ENCODE results near the gene ZNF320.
"Not testable (repeated sequence)": the region's sequence is repeated elsewhere in the genome, so short reads cannot be mapped to it uniquely, and the experiment has no call there.

ZNF320 gene

GRCh38 chr19:52897138-52897935 lies at the start of gene ZNF320:
ZNF320 (minus strand) TSS chr19:52897635; CDS start chr19:52890255, 7,380 bp downstream.
- peak; percentile 98 for DNase-seq (ENCODE audit: low read depth, low spot score)

DNA sequence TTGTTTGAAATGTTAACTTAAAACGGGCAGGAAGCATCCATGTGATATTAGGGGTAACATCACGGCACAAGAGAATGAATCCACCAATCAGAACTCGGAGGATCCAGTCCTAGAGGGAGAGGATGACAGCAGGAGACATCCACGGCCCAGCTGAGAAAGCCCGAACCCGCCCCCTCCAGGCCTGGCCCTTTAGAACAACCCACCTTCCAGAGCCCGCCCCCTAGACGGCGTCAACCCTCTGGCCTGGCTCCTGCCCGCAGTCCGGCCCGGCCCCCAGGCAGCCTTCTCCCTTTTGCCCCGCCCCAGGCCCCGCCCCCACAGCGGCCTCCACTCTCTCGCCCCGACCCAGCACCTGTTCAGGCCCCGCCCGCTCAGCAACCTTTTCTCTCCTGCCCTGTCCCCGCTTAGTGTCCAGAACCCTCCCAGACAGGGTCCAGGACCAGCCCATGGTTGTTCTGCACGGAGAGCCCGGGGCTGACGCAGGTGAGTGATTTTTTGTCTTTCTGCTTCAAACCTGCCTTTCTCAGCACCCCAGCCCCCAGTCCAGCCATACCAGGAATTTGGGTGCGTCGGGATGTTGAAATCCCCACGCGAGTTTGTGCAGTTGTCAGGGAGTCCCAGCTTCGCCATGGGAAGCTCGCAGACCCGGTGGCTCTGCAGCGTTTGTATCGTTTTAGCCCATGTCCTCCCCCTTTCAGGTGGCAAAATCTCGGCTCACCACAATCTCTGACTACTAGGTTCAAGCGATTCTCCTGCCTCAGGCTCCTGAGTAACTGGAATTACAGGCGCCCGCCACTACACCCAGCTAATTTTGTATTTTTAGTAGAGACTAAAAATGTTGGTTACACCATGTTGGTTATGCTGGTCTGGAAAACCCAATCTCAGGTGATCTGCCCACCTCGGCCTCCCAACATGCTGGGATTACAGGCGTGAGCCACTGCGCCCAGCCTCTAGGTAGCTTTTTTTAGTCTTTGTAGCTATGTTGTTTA lies 49.2 kb upstream of the ZNF320 start:
- peak; percentile 95 for DNase-seq (ENCODE audit: low read depth, low spot score)

DNA sequence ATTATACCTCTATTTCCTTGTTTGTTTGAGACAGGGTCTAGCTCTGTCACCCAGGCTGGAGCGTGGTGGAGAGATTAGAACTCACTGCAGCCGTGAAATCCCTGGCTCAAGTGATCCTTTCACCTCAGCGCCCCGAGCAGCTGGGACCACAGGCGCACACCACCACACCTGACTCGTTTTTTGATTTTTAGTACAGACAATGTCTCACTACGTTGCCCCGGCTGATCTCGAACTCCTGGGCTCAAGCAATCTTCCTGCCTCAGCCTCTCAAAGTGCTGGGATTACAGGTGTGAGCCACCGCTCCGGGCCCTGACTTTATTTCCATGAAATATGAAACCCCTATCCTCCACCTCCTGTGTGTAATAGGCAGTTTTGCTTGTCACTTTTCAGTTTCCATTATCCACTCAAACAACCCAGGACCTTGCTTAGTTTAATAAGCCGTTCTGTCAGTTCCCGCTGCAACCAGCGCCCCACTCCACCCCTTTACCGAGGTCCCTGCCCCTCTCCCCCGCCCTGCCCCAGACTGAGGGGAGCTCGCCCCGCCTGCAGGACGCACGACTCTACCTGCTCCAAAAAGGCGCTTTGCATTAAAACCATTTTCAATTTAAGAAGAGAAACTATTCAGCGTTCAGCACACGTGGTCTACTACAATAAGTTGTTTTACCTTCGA lies 48.4 kb upstream of the ZNF320 start:
- DNase-seq (ENCODE audit: low read depth, low spot score), result no peak

DNA sequence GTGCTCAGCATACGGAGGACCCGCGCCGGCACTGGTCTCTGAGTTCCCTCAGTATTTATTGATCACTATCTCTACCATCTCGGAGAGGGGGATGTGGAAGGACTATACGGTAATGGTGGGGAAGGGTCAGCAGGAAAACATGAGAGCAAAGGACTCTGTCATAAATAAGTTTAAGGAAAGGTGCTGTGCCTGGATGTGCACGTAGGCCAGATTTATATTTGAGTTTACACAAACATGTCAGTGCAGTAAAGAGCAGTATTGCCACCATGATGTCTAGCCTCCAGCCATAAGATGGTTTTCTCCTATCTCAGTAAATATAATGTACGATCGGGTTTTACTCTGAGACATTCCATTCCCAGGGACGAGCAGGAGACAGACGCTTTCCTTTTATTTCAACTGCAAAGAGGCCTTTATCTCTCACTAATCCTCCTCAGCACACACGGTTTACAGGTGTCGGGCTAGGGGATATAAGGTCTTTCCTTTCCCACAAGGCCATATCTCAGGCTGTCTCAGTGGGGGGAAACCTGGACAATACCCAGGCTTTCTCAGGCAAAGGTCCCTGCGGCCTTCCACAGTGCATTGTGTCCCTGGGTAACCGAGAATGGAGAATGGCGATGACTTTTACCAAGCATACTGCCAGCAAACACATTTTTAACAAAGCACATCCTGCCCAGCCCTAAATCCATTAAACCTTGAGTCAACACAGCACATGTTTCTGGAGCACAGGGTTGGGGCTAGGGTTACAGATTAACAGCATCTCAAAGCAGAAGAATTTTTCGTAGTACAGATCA lies 47.5 kb upstream of the ZNF320 start:
- DNase-seq (ENCODE audit: low read depth, low spot score), result peak; percentile 30

DNA sequence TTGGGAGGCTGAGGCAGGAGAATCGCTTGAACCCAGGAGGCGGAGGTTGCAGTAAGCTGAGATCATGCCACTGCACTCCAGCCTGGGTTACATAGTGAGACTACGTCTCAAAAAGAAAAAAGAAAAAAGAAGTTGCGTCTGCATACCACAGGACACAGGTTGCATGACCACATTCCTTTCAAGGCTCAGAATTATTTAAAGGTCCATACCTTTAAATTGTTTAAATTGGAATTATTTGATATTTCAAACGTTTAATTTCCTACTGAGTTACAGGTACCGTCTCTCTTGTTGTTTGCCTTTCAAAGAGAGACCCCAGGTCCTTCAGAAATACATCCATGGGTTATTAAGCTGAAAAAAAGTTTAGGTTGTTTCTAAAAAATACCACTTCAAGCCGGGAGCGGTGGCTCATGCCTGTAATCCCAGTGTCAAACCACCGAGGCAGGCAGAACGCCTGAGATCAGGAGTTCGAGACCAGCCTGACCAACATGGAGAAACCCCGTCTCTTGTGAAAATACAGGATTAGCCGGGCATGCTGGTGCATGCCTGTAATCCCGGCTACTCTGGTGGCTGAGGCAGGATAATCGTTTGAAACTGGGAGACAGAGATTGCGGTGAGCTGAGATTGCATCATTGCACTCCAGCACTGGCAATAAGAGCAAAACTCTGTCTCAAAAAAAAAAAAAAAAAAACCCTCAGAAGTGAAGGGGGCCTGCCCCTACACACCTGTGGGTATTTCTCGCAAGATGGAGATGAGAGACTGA lies 46.6 kb upstream of the ZNF320 start:
- peak; percentile 28 for DNase-seq (ENCODE audit: low read depth, low spot score)

GRCh38 chr19:52943134-52943883 lies 45.9 kb upstream of the ZNF320 start:
- DNase-seq (ENCODE audit: low read depth, low spot score), result no peak

- peak; percentile 96 for DNase-seq (ENCODE audit: low read depth, low spot score)
Measured at GRCh38 chr19:52942386-52943133, 45.1 kb upstream of the ZNF320 start.

DNA sequence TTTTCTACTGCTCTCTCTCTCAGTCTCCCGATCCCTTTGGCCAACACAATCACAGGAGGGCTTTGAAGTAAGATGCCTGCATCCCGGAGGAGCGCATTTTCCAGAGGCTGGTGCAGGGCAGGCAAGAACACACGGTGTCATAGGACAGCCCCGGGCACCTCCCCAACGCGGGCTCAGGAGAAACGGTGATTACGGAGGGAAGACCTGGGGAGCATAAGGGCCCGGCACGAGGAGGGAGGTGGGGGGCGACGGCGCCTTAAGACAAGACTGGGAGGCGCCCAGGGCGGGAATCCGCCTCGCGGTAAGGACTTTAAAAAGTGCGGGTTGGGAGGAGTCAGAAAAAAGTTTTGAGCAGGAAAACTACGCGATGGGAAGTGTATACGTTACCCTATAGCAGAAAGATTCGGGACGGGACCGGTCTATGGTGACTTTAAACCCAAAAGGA lies 44.5 kb upstream of the ZNF320 start:
- DNase-seq (ENCODE audit: low read depth, low spot score), result peak; percentile 67

GRCh38 chr19:52941523-52941922 lies 44.1 kb upstream of the ZNF320 start:
- DNase-seq (ENCODE audit: low read depth, low spot score), result peak; percentile 36

DNA sequence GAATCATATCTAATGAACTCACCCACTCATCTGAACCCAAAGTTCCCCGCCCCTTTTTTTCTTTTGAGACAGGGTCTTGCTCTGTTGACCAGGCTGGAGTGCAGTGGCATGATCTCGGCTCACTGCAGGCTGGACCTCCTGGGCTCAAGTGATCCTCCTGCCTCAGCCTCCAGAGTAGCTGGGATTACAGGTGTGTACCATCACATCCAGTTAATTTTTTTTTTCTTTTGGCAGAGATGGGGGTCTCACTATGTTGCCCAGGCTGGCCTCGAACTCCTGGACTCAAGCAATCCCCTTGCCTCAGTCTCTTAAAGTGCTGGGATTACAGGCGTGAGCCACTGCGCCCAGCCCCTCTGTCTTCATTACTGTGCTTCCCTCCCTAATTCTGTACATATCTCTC lies 43.5 kb upstream of the ZNF320 start:
- DNase-seq (ENCODE audit: low read depth, low spot score), result not testable (repeated sequence)

DNA sequence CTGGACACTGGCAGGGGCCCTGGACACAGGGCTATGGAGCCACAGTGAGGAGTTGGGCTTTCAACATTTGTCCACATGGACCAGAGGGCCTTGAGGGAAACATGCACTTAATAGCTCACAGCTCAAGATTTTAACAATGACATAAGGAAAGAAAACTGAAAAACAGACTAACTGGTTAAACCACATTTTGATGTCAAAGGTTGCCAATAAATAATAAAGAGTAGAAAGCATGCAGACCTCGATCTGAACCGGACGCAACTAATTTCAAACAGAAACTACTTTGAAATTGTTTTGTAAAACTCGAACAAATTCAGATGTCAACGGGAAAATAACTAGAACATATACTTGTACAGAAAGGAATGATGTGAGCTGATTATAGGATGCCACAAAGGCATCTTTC lies 41.3 kb upstream of the ZNF320 start:
- DNase-seq (ENCODE audit: low read depth, low spot score), result no peak

DNA sequence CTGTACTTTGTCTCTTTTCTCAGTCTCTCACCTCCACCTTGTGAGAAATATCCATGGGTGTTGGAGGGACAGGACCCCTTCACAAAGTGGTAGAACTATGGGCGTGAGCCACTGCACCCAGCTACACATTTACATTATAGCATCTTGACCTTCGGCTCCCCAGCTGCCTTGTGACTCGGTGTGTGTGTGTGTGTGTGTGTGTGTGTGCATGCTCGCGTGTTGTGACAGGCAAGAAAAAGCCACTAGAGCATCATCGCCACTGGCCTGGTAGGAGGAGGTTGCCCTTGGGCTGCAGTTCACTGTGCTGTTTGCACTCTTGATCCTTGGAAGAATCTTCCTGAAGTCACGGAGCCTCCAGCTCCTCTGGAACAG lies 39.5 kb upstream of the ZNF320 start:
- no peak for DNase-seq (ENCODE audit: low read depth, low spot score)

GRCh38 chr19:52936151-52936953 lies 38.9 kb upstream of the ZNF320 start:
- peak; percentile 59 for DNase-seq (ENCODE audit: low read depth, low spot score)

- peak; percentile 30 for DNase-seq (ENCODE audit: low read depth, low spot score)
Measured at GRCh38 chr19:52935434-52935833, 38.0 kb upstream of the ZNF320 start.

GRCh38 chr19:52924641-52925040 lies 27.2 kb upstream of the ZNF320 start:
- not testable (repeated sequence) for DNase-seq (ENCODE audit: low read depth, low spot score)

DNA sequence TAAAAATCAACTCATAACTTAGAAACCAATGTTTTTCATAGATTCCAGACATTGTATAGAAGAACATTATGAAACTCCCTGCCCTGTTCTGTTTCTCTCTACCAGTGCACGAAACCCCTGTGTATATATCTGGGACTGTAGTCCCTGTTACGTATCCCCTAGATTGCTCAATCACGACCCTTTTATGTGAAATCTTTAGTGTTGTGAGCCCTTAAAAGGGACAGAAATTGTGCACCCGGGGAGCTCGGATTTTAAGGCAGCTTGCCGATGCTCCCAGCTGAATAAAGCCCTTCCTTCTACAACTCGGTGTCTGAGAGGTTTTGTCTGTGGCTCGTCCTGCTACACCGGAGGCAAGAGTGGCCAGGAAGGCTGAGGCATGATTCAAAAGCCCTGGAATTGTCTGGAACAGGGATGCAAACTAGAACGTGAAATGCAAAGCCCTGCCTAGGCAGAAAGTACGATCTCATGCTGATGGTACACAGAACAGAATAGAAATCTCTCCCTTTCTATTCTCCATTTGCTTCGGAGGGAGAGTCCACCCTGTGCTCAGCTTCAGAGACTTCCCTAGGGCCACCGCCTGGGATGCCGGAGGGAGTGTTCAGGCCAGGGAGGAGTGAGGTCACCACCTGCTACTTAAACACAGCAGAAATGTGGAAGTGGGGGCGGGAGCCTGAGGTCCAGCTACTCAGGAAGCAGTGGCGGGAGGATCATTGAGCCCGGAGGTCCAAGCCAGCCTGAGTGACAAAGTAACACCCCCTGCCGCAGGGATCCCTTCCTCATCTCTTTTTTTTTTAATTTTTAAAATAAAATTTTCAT lies 26.6 kb upstream of the ZNF320 start:
- DNase-seq (ENCODE audit: low read depth, low spot score), result peak; percentile 89

Measured in ELF-1 (cell line).